ENCODE data around the gene CPSF4L. TPM values are rescaled to one million over a fixed set of nuclear protein-coding genes. Genes with fewer than 3 reads are reported as not detected.

Gene CPSF4L
- total and polyA plus RNA-seq, 2 of the 13 experiments (the other 11 are each of a cell fraction or from before 2014, with no cell fraction given) = 0.73 to 1.6 TPM

DNA sequence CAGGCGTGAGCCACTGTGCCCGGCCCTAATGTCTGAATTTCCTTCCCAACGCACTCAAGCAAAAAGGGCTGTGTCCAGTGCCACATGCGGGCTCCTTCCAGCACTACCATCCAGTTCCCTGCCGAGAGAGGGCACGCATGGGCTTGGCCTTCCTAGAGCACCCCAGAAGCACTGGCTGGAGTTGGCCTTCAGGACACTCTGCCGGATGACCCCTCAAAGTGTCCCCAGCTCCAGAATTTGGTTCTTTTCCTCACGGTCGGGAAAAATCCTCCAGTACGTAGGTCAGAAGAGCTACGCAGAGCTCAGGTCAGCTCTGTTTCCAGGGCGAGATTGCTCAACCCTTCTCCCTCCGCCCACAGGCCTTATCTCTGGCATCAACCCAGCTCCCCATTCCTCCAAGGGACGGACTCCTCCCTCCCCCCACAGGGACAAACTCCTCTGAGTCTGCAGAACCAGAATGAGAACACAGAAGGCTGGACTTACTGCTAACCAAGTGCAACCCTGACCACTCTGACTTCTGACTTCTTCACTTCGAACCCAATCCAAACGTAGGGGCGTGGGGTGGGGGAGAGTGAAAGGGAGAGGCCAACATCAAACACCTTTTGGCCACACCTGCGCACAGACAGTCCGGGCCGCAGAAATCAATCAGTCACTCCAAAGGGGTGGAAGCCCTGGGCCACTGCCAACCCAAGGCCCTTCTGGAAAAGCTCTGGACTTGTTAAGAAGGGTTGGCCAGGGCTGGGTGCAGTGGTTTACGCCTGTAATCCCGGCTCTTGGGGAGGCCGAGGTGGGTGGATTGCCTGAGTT is 46.5 kb upstream of the CPSF4L start (continued):
- TF ChIP-seq, protein P1, sequence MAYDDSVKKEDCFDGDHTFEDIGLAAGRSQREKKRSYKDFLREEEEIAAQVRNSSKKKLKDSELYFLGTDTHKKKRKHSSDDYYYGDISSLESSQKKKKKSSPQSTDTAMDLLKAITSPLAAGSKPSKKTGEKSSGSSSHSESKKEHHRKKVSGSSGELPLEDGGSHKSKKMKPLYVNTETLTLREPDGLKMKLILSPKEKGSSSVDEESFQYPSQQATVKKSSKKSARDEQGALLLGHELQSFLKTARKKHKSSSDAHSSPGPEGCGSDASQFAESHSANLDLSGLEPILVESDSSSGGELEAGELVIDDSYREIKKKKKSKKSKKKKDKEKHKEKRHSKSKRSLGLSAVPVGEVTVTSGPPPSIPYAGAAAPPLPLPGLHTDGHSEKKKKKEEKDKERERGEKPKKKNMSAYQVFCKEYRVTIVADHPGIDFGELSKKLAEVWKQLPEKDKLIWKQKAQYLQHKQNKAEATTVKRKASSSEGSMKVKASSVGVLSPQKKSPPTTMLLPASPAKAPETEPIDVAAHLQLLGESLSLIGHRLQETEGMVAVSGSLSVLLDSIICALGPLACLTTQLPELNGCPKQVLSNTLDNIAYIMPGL (CRISPR knock-in tag; IDR thresholded peaks at IDR 0.05; ENCODE audit: borderline replicate concordance in 1 of 2, low read depth in 1 of 2) = peak; percentile 12 to 69; a peak in 1 of 4 replicates
- TF ChIP-seq KDM4B (CRISPR knock-in tag; IDR thresholded peaks at IDR 0.05) (no peak; the same call in 1 of the 2 replicates), FLYWCH1 (CRISPR knock-in tag; IDR thresholded peaks at IDR 0.05) (no peak), ZNF101 (CRISPR knock-in tag; IDR thresholded peaks at IDR 0.05; ENCODE audit: borderline replicate concordance, low read depth) (no peak), ZNF781 (CRISPR knock-in tag; IDR thresholded peaks at IDR 0.05; ENCODE audit: borderline replicate concordance, not compliant biosample characterization) (no peak), SAFB2 (CRISPR knock-in tag; IDR thresholded peaks at IDR 0.05; ENCODE audit: borderline replicate concordance, low read depth) (0 out of 2 replicates have a peak, but pooled peaks have one; percentile 71), ZMYM2 (CRISPR knock-in tag; IDR thresholded peaks at IDR 0.05) (no peak), CHD4 (IDR thresholded peaks at IDR 0.05; ENCODE audit: borderline replicate concordance, low read length) (no peak; the same call in 1 of the 2 replicates), MED1 (CRISPR knock-in tag; IDR thresholded peaks at IDR 0.05) (peak; percentile 72), ZBTB21 (CRISPR knock-in tag; IDR thresholded peaks at IDR 0.05) (no peak), ZC3H4 (CRISPR knock-in tag; IDR thresholded peaks at IDR 0.05; ENCODE audit: borderline replicate concordance) (no peak), PCBP2 (optimal IDR thresholded peaks at IDR 0.05; ENCODE audit: low read depth, low read length, poor library complexity, severe bottlenecking) (no peak), JUND (CRISPR knock-in tag; IDR thresholded peaks at IDR 0.05) (peak; percentile 36; the same call in 1 of the 2 replicates), NONO (IDR thresholded peaks at IDR 0.05) (no peak), NONO (CRISPR knock-in tag; conservative IDR thresholded peaks at IDR 0.05) (peak; percentile 82)
- TF ChIP-seq, protein P2, sequence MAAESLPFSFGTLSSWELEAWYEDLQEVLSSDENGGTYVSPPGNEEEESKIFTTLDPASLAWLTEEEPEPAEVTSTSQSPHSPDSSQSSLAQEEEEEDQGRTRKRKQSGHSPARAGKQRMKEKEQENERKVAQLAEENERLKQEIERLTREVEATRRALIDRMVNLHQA (CRISPR knock-in tag; IDR thresholded peaks at IDR 0.05) = 0 out of 2 replicates have a peak, but pooled peaks have one; percentile 37
- TF ChIP-seq, protein P3, sequence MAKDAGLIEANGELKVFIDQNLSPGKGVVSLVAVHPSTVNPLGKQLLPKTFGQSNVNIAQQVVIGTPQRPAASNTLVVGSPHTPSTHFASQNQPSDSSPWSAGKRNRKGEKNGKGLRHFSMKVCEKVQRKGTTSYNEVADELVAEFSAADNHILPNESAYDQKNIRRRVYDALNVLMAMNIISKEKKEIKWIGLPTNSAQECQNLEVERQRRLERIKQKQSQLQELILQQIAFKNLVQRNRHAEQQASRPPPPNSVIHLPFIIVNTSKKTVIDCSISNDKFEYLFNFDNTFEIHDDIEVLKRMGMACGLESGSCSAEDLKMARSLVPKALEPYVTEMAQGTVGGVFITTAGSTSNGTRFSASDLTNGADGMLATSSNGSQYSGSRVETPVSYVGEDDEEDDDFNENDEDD (CRISPR knock-in tag; IDR thresholded peaks at IDR 0.05; ENCODE audit: borderline replicate concordance) = no peak; the same call in 1 of the 2 replicates
- TF ChIP-seq, protein P4, sequence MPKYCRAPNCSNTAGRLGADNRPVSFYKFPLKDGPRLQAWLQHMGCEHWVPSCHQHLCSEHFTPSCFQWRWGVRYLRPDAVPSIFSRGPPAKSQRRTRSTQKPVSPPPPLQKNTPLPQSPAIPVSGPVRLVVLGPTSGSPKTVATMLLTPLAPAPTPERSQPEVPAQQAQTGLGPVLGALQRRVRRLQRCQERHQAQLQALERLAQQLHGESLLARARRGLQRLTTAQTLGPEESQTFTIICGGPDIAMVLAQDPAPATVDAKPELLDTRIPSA (CRISPR knock-in tag; IDR thresholded peaks at IDR 0.05; ENCODE audit: borderline replicate concordance) = no peak
- TF ChIP-seq, protein P5, sequence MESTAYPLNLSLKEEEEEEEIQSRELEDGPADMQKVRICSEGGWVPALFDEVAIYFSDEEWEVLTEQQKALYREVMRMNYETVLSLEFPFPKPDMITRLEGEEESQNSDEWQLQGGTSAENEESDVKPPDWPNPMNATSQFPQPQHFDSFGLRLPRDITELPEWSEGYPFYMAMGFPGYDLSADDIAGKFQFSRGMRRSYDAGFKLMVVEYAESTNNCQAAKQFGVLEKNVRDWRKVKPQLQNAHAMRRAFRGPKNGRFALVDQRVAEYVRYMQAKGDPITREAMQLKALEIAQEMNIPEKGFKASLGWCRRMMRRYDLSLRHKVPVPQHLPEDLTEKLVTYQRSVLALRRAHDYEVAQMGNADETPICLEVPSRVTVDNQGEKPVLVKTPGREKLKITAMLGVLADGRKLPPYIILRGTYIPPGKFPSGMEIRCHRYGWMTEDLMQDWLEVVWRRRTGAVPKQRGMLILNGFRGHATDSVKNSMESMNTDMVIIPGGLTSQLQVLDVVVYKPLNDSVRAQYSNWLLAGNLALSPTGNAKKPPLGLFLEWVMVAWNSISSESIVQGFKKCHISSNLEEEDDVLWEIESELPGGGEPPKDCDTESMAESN (CRISPR knock-in tag; conservative IDR thresholded peaks at IDR 0.05) = peak; percentile 84; the same call in 1 of the 2 replicates
- TF ChIP-seq, protein P6, sequence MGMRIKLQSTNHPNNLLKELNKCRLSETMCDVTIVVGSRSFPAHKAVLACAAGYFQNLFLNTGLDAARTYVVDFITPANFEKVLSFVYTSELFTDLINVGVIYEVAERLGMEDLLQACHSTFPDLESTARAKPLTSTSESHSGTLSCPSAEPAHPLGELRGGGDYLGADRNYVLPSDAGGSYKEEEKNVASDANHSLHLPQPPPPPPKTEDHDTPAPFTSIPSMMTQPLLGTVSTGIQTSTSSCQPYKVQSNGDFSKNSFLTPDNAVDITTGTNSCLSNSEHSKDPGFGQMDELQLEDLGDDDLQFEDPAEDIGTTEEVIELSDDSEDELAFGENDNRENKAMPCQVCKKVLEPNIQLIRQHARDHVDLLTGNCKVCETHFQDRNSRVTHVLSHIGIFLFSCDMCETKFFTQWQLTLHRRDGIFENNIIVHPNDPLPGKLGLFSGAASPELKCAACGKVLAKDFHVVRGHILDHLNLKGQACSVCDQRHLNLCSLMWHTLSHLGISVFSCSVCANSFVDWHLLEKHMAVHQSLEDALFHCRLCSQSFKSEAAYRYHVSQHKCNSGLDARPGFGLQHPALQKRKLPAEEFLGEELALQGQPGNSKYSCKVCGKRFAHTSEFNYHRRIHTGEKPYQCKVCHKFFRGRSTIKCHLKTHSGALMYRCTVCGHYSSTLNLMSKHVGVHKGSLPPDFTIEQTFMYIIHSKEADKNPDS (CRISPR knock-in tag; IDR thresholded peaks at IDR 0.05) = no peak

All from HepG2 (cell line).